GM18517 (cell line): ENCODE results near the gene ELK3.

ENCODE experiments used
- ATAC-seq: cut with Tn5 transposase; IDR thresholded peaks from one replicate; pipeline ENCODE4 v1.9.1; 2021; ENCODE audit warnings: mild to moderate bottlenecking, moderate library complexity; ENCODE audit not compliant: unreplicated experiment

The ELK3 gene

DNA sequence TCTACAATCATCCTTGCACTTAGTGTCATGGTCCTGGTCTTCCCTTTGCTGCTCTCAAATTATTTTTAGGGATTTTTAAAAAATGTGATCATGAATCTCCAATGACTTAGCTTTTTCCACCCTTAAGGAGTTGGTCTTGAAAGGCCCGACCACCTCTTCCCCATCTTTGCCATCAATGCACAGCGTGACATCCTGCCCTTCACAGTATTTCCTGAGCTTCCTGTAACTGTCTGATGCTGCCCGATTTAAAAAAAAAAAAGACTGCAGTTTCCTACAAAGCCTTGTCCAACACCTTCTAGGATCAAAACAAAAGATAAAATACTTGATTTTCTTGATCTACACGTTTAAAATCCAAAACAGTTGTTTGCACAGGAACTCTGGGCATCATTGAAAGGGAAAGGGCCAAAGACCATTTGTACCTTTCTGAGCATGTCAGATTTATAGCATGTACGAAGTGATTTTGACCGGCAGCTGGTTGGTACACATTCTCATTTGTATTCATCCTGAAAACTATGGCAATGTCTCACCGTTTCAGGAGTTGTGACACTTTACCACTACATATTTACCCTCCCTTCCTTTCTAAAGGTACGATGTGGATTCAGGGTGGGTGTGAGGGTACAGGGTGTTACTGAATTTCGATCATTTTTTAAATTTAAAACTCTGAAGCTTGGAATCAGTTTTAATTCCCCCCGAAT, 7.4 kb upstream of the ELK3 start:
- ATAC-seq, result no peak

DNA sequence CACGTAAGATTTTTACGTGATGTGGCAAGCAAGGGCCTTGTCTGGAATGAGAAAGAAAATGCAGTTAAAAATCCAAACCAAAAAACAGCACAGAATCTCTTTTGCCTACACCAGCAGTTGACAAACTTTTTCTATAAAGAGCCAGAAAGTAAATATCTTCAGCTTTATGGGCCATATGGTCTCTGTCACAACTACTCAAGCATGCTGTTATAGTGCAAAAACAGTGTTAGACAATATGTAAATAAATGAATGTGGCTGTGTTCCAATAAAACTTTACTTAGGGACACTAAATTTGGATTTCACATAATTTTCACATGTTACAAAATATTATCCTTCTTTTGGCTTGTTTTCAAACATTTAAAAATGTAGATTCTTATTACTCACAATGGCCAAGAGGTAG, 6.2 kb upstream of the ELK3 start:
- ATAC-seq, result no peak

DNA sequence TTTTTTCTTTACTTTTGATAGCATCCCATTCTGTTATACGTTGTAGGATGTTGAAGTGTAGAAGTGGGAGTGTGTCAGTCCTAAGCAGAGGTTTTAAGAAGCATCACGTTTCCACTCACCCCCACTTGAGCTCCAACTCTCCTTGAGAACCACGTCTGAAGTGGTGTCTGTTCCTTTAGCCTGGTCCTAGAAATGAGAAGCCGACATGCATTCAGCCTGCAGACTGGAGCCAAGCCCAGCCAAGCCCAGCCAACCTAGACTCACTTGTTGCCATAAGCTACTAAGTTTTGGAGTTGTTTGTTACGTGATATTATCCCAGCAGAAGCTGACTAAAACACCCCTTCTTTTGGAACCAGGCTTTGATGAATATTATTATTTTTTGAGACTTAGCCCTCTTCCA, 4.4 kb upstream of the ELK3 start:
- ATAC-seq, result no peak

DNA sequence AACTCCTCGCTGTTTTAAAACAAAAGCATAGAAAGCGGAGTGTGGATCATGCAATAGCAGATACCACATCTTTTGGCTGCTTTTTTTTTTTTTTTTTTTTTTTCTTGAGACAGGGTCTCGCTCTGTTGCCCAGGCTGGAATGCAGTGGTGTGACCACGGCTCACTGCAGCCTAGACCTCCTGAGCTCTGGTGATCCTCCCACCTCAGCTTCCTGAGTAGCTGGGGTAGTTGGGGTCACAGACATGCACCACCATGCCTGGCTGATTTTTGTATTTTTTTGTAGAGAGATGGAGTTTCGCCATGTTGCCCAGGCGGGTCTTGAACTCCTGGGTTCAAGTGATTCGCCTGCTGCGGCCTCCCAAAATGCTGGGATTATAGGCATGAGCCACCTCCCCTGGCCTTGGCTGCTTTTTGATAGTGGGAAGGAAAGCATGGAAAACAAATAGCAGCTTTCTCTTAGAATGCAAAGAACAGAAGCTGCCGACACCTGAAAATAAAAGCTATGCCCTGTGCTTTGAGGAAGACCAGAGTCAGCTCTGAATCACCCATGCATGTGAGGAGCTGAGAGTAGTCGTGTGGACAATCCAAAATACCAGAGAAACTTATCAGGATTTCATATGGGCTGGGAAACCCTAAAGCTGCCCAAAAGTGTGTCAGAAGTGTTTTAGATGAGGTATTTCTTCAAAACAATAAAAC, 3.6 kb upstream of the ELK3 start:
- no peak for ATAC-seq

DNA sequence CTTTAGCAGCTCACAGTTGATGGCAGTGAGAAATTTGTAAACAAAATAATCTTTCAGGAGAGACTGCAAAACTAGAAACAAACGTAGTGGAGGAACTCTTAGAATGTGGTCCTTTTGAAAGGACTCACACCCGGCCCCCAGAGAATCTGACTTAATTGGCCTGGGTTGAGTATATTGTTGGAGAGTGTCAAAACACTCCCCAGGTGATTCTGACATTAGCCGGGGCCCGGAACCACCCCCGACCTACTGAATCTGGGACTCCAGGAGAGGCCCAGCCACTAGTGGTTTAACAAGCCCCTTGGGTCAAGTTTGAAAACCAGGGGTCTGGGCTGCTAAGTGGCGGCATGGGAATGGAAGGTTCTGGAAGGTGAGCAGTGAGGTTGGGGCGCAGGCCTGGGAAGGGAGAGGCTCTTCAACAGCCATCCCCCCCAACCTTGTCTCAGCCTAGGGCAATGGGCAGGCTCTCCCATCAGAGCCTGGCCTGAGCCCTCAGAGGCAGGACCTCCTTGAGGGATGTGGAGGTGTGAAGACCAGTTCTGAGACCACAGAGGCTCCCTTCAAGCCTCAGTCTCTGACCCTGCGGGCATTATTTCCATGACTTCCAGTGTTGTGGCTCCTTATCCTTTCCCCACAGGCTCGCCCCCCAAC, 1.1 kb upstream of the ELK3 start:
- ATAC-seq, result no peak

DNA sequence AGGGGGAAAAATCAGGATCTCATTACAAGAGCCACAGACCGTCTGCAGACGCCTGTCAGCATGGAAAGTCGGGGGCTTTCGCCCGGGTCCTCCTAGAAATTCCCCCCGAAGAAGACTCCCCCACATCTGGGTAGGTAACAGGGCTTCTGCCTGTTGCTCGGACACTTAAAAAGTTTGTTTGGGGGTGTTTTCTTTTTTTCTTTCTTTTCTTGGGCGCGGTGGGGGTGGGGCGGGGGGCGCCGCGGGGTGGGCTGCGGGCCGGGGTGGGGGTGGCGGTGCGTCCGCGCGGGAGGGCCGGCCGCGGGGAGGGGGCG, 358 bp downstream of the ELK3 start:
- ATAC-seq, result peak; percentile 4

DNA sequence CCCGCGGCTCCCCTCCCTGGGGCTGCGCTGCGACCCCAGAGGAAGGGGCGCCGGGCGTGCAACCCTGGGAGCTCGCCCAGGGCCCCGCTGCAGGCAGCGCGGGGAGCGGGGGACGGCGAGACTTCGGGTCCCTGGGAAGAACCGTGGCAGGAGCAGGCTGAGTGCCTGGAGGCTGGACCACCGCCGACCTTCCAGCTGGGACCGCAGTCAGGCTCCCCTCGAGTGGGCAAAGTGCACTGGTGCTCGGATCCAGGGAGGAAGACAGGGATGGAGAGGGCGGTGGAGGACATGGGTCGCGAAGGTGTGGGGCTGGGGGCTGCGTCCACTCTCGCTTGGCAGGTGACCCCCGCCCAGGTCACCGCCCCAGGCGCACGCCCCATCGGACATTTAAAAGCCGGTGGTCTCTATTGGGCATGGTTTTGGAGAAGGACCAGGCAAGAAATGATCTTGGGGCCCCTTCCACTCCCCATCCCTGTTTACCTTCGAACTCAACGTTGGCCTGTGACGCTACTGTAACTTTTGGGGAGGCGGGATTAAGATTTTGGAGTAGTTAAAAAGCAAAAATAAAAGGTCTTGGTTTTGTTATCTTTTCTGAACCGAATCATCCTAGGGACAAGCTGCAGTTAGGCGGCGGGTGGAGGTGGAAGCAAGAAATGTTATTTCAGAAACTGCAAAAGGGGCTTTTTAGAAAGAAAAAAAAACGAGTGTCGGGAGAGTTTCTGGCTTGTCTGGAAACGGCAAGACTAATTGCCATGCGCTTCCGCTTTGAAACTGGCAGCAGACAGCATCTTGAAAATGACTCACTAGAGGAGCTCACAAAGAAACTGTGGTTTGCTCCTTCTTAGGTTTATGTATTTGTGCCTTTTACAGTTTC, 1.0 kb downstream of the ELK3 start:
- ATAC-seq, result peak; percentile 74

DNA sequence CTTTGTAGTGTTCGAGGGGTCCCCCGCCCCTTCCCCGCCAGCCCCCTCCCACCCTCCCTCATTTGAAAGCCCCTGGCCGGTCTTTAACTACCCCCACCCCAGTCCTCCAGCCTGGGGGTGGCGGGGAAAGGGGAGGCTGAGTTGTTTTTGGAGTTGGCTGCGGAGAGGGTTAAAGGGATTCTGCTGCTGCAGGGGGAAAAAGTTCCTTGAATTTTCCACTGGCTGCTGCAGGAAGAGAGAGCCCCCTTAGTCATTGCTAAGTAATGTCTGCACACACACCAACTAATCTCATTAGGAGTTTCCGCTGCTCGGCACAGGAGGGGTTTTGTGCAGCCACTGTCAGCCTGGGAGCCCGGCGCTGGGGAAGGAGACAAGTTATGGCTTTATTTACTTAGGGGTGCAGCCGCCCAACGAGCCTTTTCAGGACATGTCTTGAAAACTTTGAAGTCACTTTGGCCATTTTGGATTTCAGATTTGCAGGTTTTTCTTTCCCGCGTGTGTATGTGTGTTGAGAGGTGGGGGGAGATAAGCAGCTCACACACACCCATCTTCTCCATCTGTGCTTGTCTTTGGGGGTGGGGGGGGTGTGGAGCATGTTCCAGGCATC, 1.8 kb downstream of the ELK3 start:
- no peak for ATAC-seq

DNA sequence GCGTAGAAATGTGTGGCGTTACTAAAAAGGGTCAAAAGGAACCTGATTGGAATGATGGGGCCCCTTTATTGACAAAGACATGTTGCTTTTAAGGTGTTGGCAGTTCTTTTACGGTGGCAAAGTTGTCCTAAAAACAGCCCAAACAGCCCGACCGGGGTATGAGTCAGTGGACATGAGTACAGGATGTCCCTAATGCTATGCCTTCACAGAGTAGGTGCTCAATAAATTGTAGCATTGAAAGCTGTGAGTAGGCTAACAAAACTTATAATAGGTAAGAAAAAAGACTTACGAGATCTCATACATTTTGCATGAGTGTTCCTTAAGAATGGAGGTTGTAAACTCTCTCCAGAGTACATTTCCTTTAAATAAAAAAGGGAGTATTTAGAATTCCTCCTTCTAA, 2.6 kb downstream of the ELK3 start:
- ATAC-seq, result no peak

DNA sequence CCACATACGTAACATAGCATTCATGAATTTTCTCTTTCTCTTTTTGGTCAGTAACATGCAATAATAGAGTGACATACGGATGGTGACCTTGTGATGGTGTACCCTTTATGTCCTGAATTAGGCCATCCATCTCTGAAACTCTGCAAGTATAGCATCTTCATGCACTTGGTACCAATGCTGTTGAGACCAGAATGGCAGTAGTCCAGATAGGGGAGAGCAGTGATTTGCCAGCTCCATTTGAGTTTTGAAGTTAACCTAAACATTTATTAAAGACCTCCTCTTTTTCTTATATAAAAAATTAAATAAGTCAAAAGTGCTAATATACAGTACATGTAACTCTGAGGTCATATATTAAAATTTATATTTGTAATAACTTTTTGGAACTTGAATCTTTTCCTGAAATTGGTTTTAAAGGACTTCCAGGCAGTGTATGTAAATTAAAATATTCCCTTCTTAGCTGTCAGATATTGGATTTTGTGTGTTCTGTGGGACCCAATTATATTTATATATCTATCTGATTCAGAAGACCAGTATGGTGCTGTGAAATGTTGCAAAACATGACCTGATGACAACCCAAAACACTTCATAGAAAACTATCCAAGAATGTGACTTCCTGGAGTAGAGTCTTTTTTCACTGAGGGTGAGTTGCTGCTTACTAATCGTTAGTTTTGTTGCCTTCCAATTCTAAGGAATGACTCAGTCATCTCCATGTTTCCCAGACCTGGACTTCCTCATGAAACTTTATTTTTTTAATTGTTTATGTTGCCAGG, 3.5 kb downstream of the ELK3 start:
- no peak for ATAC-seq

DNA sequence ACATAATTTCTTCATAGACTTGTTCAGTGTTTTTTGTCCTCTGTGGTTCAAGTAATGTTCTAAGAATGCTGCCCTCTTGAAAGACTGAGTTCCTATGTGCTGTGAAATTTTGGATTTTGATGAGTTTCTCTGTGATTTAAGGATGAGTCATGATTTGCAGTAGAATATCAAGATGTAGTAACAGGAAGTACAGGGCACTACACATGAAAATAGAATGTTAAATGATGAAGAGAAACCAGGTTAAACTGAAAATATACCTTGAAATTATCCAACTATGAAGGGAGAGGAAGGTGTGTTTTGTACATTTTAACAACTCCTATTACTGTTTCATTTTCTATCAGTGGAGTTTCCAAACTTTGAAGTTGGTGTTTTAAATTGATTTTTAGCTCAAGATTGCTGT, 4.8 kb downstream of the ELK3 start:
- no peak for ATAC-seq

DNA sequence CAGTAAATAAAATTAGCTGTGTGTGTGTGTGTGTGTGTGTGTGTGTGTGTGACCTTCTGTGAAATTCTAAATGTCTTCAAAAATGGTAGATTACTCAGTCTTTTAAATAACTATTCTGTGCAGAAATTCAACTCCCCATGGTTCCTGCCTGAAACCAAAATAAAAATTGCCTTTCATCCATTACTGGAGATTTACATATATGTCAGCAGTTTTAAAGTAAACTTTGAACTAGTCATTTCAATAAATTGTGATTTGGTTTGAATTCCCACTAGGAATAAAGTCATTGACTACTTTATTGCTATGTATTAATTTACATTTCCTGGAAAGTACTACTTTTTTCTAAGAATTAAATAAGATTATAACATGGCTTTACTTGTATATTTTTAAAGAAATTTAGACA, 5.3 kb downstream of the ELK3 start:
- no peak for ATAC-seq

DNA sequence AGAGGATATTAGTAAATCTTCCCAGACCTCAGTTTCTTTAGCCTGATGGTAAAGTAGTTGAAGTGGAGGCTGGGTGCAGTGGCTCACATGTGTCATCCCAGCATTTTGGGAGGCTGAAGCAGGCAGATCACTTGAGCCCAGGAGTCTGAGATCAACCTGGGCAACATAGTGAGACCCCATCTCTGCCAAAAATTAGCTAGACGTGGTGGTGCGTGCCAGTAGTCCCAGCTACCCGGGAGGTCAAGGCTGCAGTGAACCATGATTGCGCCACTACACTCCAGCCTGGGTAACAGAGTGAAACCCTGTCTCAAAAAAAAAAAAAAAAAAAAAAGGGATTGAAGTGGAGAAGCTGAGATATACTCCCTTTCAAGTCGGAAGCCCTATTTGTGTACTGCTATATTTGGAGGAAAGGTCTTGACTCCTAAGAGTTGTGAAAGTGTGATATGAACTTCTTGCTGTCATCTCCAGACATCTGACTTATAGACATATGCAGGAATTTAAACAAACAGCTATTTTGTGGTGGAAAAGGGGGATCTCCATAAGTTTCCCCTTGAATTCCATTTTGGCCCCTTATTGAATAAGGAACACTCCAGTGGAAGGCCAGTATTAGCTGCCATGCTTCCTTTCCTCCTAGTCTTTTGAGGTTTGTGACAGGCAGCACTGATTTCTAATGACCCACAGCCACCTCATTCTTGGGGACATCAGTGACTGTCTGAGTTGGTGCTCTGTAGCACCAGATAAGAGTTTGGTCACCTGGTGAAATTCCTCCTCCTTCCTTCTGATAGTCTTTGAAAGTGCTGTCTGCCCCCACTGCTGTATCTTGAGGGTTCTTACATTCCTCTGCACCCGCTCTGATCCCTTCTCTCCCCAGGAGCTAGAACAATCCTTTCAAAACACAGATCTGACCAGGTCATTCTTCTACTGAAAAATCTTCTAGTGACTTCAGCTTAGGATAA, 7.4 kb downstream of the ELK3 start:
- no peak for ATAC-seq

DNA sequence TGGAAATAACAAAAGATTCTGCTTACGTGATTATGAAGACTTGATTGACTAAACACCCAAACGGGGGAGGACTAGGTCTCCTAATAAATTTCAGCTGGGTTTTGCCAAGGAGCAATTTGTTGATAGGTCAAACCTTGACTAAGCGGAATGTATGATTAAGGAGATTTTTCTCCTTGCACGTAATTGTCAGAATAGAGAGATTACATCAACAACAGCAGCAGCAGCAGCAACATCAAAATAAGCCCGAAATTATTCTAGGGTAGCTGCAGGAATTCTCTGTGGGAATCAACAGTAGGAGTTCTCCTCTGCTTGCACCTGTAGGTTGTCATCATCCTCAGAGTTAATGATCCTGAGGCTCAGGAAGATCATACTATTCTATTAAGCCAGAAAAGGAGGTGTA, 10.2 kb downstream of the ELK3 start:
- no peak for ATAC-seq

DNA sequence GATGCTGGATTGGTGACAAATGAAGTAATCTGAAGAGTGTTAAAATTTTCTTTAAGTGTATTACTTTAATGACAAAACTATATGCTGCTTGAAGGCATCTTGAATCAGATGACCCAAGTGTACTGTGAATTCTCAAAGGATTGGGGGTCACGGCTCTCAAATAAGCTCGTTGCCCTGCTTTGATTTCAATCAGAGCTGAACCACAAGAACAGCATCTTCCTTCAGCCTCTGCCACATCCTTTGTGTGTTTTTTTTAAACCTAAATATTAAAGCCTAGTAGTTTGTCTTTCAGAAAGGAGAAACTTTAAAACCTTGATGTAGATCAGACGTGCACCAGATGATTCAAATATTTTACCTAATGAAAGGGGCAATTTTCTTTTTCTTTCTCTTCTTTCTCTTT, 11.7 kb downstream of the ELK3 start:
- ATAC-seq, result no peak

DNA sequence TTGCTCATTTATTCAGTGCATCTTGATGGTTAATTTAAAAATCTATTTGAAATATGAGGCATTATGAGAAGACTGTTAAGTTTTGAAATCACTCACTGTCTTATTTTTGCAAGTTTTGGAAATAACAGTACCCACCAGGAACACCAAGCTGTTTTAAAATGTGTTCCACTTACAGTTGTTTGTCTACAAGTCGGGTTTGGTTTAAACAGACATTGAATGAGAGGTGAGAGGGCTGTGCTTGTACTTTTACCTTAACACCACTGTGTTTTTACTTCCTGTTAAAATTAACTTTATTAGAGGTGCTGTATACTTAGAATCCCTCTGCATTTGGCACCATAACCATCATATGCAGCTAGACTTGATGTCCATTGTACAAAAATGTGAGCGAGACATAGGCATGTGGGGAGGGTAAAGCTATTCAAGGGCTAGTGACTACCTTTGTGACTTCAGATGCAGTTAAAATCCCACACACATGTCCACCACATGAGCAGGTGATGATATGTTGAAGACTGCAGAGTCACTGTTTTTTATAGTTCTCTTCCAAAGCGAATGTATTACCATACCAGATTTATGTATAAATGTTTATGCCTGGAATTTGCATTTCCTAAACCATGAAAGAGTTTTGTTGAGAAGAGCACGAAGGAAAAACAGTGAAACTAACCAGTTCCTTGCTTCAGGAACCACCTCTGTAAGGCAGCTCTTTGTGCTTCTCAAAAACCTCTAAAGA, 12.9 kb downstream of the ELK3 start:
- ATAC-seq, result no peak

DNA sequence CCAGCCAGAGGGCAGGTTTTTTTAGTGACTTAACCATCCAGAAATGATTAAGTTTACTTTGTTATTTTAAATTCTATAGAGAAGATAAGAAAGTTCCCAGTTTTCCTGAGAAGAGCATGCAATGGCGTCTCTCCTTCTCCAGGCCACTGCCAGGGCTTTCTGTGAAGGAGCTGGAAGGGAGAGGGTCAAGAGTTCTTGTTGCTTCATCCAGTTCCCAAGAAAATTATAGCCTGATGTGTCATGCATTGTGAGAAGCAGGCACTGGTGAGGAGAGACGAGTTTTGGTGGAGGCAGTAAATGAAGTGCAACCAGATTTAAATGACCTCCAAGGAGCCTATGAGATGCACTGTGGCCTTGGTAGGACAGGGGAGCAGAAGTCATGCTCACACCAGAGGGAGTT, 14.2 kb downstream of the ELK3 start:
- ATAC-seq, result no peak

DNA sequence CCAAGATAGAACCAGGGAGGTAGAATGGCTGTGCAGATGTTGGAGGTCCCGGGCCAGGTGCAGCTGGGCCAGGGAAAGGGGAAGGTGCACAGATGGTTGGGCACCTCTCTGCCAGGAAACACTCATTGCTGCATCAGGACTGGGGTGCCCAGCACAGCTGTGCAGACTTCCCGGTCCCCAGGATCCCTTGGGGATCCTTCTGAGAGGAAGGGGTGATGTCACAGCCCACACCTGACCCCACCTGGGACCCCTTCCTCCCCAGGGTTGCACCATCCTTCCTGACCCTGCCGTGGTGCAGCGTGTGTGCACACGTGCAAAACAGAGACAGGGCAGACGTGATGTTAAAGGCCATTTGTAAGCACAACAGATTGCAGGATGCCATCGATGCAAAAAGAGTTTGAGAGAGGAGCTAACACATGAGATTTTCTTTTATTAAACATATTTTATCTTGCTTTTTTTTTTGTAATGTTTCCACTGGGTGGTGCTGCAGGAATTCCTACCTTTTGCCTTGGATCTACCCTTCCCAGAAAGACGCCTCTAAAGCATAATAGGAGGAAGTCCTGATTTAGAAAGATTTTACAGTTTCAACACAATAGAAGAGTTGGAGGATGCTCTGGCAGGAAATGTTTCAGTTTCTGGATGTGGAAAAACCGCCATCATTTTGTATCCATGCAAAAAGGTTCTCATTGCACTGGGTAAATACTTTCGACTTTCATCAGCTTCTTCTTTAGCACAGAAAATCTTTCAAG, 14.8 kb downstream of the ELK3 start:
- no peak for ATAC-seq
